Neuronal stem cell (in vitro differentiated cells): Measurements from ENCODE around the gene RPUSD1.

ENCODE experiments used
- DNase-seq: peaks from one replicate; pipeline ENCODE4 v3.0.0-alpha.2; 2013; ENCODE audit warnings: low spot score
- H2AFZ ChIP-seq: one replicate; pipeline ENCODE4 v1.6.1; 2013; ENCODE audit warnings: mild to moderate bottlenecking, low read length, inconsistent platforms
- H2AK5ac ChIP-seq: 2 replicates; pipeline ENCODE4 v1.6.1; 2013; ENCODE audit warnings: low read depth, mild to moderate bottlenecking, inconsistent platforms, low read length, moderate library complexity, mixed read lengths
- H2BK120ac ChIP-seq: 2 replicates; pipeline ENCODE4 v1.6.1; 2013; ENCODE audit warnings: low read depth, mild to moderate bottlenecking, inconsistent platforms, low read length, moderate library complexity, mixed read lengths
- H2BK12ac ChIP-seq: one replicate; pipeline ENCODE4 v1.6.1; 2013; ENCODE audit warnings: low read length, inconsistent platforms
- H2BK15ac ChIP-seq: 2 replicates; pipeline ENCODE4 v1.6.1; 2013; ENCODE audit warnings: mild to moderate bottlenecking, low read length, inconsistent platforms, mixed read lengths
- H2BK5ac ChIP-seq: one replicate; pipeline ENCODE4 v1.6.1; 2013; ENCODE audit warnings: inconsistent platforms, mild to moderate bottlenecking, low read length, moderate library complexity
- H3K14ac ChIP-seq: one replicate; pipeline ENCODE4 v1.6.1; 2013; ENCODE audit warnings: low read length, inconsistent platforms
- H3K18ac ChIP-seq: 2 replicates; pipeline ENCODE4 v1.6.1; 2013; ENCODE audit warnings: low read length, inconsistent platforms
- H3K23ac ChIP-seq: 2 replicates; pipeline ENCODE4 v1.6.1; 2013; ENCODE audit warnings: low read depth, mild to moderate bottlenecking, mixed read lengths, low read length, inconsistent platforms; ENCODE audit not compliant: poor library complexity
- H3K27ac ChIP-seq: replicated peaks from 3 replicates; pipeline ENCODE4 v1.5.1; 2013; ENCODE audit warnings: low read length, inconsistent platforms
- H3K27me3 ChIP-seq, 3 experiments: 2 replicates each; pipeline ENCODE4 v1.6.1; 2013; ENCODE audit warnings: low read length in 3 of 3, mild to moderate bottlenecking in 2 of 3, inconsistent platforms in 1 of 3, low read depth in 1 of 3, mixed read lengths in 1 of 3, moderate library complexity in 1 of 3; ENCODE audit not compliant: control insufficient read depth in 3 of 3, insufficient read depth in 3 of 3
- H3K36me3 ChIP-seq, 2 donors: replicated peaks in 1 of 2; 2 replicates each; pipeline ENCODE4 v1.6.1; 2013; ENCODE audit warnings: low read length in 2 of 2; ENCODE audit not compliant: control insufficient read depth in 2 of 2, insufficient read depth in 2 of 2
- H3K4ac ChIP-seq: 2 replicates; pipeline ENCODE4 v1.6.1; 2013; ENCODE audit warnings: inconsistent platforms, mild to moderate bottlenecking, low read length, moderate library complexity
- H3K4me1 ChIP-seq, 2 donors: 1 replicate in 1 of 2; 2 replicates in 1 of 2; pipeline ENCODE4 v1.6.1; 2013; ENCODE audit warnings: low read length in 2 of 2, low read depth in 1 of 2; ENCODE audit not compliant: control insufficient read depth in 2 of 2, insufficient read depth in 1 of 2
- H3K4me2 ChIP-seq: one replicate; pipeline ENCODE4 v1.6.1; 2013; ENCODE audit warnings: mild to moderate bottlenecking, low read length, inconsistent platforms; ENCODE audit not compliant: insufficient read depth, poor library complexity, severe bottlenecking
- H3K4me3 ChIP-seq, 2 donors: 2 replicates each; pipeline ENCODE4 v1.5.1; 2013; ENCODE audit warnings: low read length in 2 of 2, mild to moderate bottlenecking in 2 of 2, inconsistent platforms in 1 of 2, moderate library complexity in 1 of 2
- H3K79me1 ChIP-seq: one replicate; pipeline ENCODE4 v1.6.1; 2013; ENCODE audit warnings: low read depth, mild to moderate bottlenecking, inconsistent platforms, low read length, moderate library complexity
- H3K9ac ChIP-seq: one replicate; pipeline ENCODE4 v1.6.1; 2013; ENCODE audit warnings: mild to moderate bottlenecking, low read depth, low read length, inconsistent platforms; ENCODE audit not compliant: poor library complexity
- H3K9me3 ChIP-seq, 2 donors: replicated peaks in 1 of 2; 2 replicates each; pipeline versions ENCODE3 to v1.6.1; 2013; ENCODE audit warnings: low read length in 2 of 2, mild to moderate bottlenecking in 2 of 2, inconsistent platforms in 1 of 2, low read depth in 1 of 2, mixed read lengths in 1 of 2, moderate library complexity in 1 of 2; ENCODE audit not compliant: control insufficient read depth in 2 of 2, insufficient read depth in 1 of 2
- H4K8ac ChIP-seq: one replicate; pipeline ENCODE4 v1.6.1; 2013; ENCODE audit warnings: low read depth, mild to moderate bottlenecking, inconsistent platforms, low read length, moderate library complexity
- H4K91ac ChIP-seq: one replicate; pipeline ENCODE4 v1.6.1; 2013; ENCODE audit warnings: low read length, low read depth, mild to moderate bottlenecking, inconsistent platforms; ENCODE audit not compliant: poor library complexity
- WGBS, 2 donors: extraction: QIAGEN DNeasy Blood & Tissue Kit; methylation state at CpG; one replicate each; pipeline ENCODE4 v1.1.7; 2013; ENCODE audit warnings: missing lambda C conversion rate in 2 of 2, mixed read lengths in 1 of 2; ENCODE audit not compliant: insufficient read length in 2 of 2, insufficient replicate concordance in 1 of 2; ENCODE audit errors: extremely low coverage in 2 of 2; 5-methylcytosine and 5-hydroxymethylcytosine counted together

Gene RPUSD1

DNA sequence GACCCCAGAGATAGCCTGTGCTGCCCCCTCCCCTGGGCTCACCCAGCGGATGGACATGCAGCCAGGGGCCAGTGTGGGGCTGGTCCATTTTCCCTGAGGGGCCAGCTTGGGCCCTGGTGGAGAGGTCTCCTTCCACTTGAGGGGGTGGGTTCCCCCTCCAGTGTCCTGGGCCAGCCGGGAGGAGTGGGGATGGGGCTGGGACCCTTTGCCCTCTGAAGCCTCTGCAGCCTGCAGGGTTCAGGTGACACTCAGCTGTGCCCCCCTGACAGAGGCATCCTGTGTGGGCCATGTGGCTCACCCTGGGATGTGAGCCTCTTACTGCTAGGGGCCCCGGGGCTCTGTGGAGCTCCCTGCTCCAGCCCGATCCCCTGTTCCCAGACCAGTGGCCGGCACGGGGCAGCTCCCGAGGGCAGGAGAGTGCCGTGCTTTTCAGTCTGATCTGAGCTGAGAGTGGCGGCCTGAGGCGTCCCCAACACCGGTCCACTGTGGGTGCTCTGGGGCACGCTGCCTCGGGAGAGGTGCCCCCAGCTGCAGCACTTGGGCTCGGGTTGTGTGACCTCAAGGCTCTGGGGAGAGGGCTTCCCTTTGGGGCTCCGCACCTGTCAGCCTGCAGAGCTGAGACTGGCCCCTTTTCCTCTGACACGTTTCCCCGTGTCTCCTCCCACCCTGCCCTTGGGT is 12.8 kb upstream of the RPUSD1 start:
- Histone ChIP-seq H3K27me3 (peaks cover 0 to 40% (median 13%) of the 10 kb centered on the region in 3 experiments), H2AFZ (no peak overlapping the region), H4K91ac (no peak overlapping the region), H3K4me1 (peaks cover 13 to 15% of the 10 kb centered on the region in 2 donors), H2BK15ac (peak overlapping the region; percentile 78), H3K4me2 (peak overlapping the region; percentile 80), H3K9me3 (peaks cover 0 to 2% of the 10 kb centered on the region in 2 donors), H3K9ac (peak overlapping the region; percentile 70), H3K18ac (peak overlapping the region; percentile 91), H3K27ac (no peak overlapping the region), H3K36me3 (peaks cover 10 to 18% of the 10 kb centered on the region in 2 donors), H3K4me3 (no peak overlapping the region), H3K14ac (peak overlapping the region; percentile 82), H3K23ac (peak overlapping the region; percentile 29), H2BK120ac (peak overlapping the region; percentile 54), H2AK5ac (peak overlapping the region; percentile 89), H2BK5ac (peak overlapping the region; percentile 39), H2BK12ac (peak overlapping the region; percentile 7), H3K4ac (no peak overlapping the region), H3K79me1 (peaks cover 2% of the 10 kb centered on the region), H4K8ac (no peak overlapping the region)
- no peak for DNase-seq
- WGBS, 2 donors, result no CpG with 5 or more reads among the region's 17 CpGs

DNA sequence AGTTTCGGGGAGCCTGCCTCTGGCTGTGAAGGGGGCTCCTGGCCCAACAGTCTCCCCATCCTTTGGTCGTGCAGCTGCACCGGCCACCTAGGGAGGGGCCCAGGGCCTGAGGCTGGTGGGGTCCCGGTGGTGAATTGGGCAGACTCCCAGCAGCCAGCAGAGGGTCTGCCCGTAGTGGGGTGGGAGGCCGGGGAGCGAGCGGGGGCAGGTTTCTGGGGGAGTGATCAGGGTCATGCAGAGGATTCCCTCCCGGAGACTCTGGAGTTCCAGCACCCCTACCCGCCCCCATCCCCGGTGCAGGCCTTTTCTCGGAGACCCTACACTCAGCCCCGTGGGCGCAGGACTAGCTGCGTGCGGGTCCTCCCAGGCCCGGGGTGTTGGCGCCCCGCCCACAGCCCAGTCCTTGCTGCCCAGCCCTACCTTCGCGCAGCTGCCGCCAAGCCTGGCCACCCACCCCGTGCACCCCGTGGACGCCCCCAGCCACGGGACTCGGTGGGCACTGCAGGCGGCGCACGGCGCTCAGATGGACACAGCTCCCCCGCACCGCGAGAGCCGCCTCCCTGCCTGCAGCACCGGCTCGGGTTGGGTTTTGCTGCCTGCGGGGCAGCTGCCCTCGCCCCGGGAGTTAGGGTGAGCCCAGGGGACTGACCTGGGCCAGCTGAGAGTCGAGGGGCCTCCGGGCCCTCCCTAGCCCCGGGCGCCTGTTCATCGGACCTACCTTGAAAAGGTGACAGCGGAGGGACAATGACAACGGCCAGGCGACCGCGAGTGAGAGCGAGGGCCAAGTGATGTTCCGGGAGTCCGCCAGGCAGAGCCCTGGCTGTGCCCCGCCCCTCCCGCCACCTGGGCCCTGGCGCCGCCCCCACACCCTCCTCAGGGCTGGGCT is 12.0 kb upstream of the RPUSD1 start, which contains the start of gene GNG13:
Gene GNG13 (minus strand): TSS at position 787 of the 886 bp plus-strand sequence. CDS start 1,657 bp downstream, outside the sequence.
- Histone ChIP-seq H3K9ac (peak within 1 kb of the TSS; percentile 90), H3K18ac (peak within 1 kb of the TSS; percentile 97), H3K14ac (peak within 1 kb of the TSS; percentile 89), H2BK12ac (peak within 1 kb of the TSS; percentile 73), H3K9me3 (peaks cover 0 to 2% of the 10 kb centered on the region in 2 donors), H3K4me3 (peak within 1 kb of the TSS in 1 of 2 donors; percentile 7), H2AK5ac (peak within 1 kb of the TSS; percentile 92), H3K4me1 (peaks cover 13 to 15% of the 10 kb centered on the region in 2 donors), H3K4ac (no peak within 1 kb of the TSS), H3K23ac (peak within 1 kb of the TSS; percentile 95), H3K27ac (no peak within 1 kb of the TSS), H2BK120ac (peak within 1 kb of the TSS; percentile 54), H4K8ac (no peak within 1 kb of the TSS), H4K91ac (no peak within 1 kb of the TSS), H3K27me3 (peaks cover 0 to 40% (median 13%) of the 10 kb centered on the region in 3 experiments), H3K36me3 (peaks cover 14 to 23% of the 10 kb centered on the region in 2 donors), H2AFZ (peak within 1 kb of the TSS; percentile 22), H3K79me1 (peaks cover 2% of the 10 kb centered on the region), H2BK15ac (peak within 1 kb of the TSS; percentile 78), H2BK5ac (peak within 1 kb of the TSS; percentile 39), H3K4me2 (peak within 1 kb of the TSS; percentile 80)
- peak; percentile 37 for DNase-seq
- WGBS, 2 donors, result no CpG with 5 or more reads among the region's 57 CpGs

DNA sequence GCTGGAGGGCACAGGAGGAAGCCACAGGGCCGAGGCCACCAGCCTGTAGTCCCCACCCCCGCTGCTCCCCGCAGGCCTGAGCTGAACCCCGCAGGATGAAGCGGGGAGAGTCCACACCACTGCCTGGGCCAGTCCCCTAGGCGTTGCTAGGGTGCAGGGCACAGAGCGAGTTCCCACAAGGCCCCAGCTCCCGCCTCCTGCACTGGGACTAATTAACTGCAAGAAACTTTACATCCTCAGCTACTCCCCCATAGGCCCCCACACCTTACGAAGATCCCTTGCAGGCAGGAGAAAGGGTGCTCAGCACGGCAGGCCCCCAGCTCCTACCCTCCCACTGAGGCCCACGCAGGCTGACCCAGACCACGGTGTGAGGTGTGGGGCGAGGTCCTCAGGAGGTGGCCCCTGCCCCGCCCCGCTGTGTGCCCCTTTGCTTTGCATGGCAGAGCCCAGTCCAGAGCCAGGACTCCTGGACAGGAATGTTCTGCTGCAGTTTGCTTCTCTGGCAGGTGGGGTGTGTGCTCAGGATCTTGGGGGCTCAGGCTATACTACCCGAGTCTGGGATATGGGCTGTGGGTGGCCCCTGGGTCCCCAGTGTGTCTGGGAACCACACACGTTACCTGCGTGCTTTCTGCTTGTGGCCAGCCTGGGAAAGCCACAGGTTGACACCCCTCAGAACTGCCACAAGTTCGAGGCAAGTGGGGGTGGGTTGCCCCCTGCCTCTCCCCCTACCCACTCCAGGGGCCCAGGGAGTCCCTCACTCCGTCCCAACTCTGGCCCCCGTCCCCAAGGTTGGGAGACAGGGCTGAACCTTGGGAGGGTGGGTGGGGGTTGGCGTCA is 11.1 kb upstream of the RPUSD1 start:
- no peak overlapping the region for H2BK12ac ChIP-seq
- H3K27ac ChIP-seq, result no peak overlapping the region
- H2BK120ac ChIP-seq, result no peak overlapping the region
- peaks cover 14 to 29% of the 10 kb centered on the region in 2 donors for H3K36me3 ChIP-seq
- no peak overlapping the region for H3K18ac ChIP-seq
- WGBS, 2 donors, result no CpG with 5 or more reads among the region's 22 CpGs
- H3K23ac ChIP-seq, result no peak overlapping the region
- no peak for DNase-seq
- H4K8ac ChIP-seq, result no peak overlapping the region
- no peak overlapping the region for H3K4me3 ChIP-seq
- no peak overlapping the region for H2AK5ac ChIP-seq
- H3K4me2 ChIP-seq, result no peak overlapping the region
- no peak overlapping the region for H4K91ac ChIP-seq
- peaks cover 2% of the 10 kb centered on the region for H3K79me1 ChIP-seq
- no peak overlapping the region for H2BK15ac ChIP-seq
- H2BK5ac ChIP-seq, result peak overlapping the region; percentile 3
- no peak overlapping the region for H3K9ac ChIP-seq
- H3K27me3 ChIP-seq, result peaks cover 0 to 35% (median 13%) of the 10 kb centered on the region in 3 experiments
- H3K9me3 ChIP-seq, result peaks cover 0 to 2% of the 10 kb centered on the region in 2 donors
- peak overlapping the region; percentile 31 for H3K14ac ChIP-seq
- H2AFZ ChIP-seq, result no peak overlapping the region
- H3K4me1 ChIP-seq, result peaks cover 13 to 15% of the 10 kb centered on the region in 2 donors
- no peak overlapping the region for H3K4ac ChIP-seq
